MV-4-11 (cell line): ENCODE measurements around the gene SH2B2.

Experiments used
- DNase-seq: peaks from one replicate; lab custom pipeline; 2025; lab: John Stamatoyannopoulos, UW

SH2B2 gene

DNA sequence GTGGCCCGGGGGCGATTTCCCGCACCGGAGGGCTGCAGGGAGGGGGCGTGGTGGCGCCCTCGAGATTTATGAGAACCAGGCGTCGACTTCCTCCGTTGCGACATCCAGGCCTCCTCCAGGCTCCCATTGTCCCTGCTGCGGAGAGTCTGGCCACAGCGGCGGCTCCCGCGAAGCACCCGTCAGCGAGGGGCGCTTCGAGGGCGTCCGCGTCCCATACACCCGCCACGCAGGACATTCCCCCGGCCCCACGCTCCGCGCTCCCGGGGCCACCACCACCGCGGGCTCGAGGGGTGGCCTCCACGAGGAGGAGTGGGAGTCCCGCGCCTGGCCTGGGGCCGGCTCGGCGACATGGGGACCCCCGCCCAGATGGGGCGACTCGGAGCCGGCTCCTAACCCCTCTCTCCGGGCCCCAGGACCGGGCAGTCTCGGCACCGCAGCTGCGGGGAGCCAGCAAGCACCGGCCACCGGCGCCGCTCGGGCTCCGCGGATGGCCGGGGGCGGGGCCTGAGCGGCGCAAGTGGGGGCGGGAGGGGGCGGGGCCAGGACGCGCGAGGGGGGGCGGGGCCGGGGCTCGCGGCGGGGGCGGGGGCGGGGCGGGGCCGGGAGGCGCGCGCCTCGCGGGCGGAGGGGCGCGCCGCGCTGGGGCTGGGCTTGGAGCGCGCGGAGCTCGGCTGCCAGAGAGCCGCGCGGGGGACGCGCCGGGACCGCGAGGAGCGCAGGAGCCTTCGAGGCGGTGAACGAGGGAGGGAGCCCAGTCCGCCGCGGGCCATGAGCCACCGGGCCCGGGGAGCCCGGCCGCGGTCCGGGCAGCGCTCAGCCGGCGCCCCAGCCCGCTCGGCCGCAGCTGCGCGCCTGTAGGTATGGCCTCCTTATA, at the start of gene SH2B2:
Gene SH2B2, plus strand, starts transcription at position 632 of the 874 bp plus-strand sequence. CDS start 13,683 bp downstream, outside the sequence.
- peak; percentile 78 for DNase-seq

- no peak for DNase-seq
These were observed 47.4 kb upstream of the SH2B2 start for GRCh38 chr7:102239206-102239820.

- no peak for DNase-seq
These were observed 45.2 kb upstream of the SH2B2 start for GRCh38 chr7:102241431-102241830.

- DNase-seq: no peak
These were observed 42.1 kb upstream of the SH2B2 start for GRCh38 chr7:102244601-102245000.

GRCh38 chr7:102248081-102248455, 38.6 kb upstream of the SH2B2 start:
- DNase-seq: no peak

DNA sequence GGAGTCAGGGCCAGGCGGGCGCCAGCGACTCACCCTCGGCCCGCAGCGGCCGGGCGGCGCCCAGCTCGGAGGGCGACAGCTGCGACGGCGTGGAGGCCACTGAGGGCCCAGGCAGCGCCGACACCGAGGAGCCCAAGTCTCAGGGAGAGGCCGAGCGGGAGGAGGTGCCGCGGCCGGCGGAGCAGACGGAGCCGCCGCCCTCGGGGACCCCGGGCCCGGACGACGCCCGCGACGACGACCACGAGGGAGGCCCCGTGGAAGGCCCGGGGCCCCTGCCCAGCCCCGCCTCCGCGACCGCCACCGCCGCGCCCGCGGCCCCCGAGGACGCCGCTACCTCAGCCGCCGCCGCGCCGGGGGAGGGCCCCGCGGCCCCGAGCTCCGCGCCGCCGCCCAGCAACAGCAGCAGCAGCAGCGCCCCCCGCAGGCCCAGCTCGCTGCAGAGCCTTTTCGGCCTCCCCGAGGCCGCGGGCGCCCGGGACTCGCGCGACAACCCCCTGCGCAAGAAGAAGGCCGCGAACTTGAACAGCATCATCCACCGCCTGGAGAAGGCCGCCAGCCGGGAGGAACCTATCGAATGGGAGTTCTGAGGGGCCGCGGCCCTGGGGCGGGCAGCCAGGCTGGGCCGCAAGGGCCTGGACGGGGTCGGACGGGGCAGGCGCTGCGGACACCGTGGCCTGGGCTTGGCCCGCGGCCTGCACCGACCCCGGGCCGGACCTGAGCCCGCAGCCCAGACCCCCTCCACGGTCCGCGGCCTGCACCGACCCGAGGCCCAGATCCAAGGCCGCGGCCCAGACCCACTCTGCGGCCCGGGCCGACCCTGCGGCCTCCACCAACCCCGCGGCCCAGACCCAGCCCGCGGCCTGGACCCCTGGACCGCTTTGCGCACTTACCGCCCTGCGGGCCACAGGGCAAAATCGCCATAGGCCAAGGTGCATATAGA, 37.9 kb upstream of the SH2B2 start:
- no peak for DNase-seq

DNA sequence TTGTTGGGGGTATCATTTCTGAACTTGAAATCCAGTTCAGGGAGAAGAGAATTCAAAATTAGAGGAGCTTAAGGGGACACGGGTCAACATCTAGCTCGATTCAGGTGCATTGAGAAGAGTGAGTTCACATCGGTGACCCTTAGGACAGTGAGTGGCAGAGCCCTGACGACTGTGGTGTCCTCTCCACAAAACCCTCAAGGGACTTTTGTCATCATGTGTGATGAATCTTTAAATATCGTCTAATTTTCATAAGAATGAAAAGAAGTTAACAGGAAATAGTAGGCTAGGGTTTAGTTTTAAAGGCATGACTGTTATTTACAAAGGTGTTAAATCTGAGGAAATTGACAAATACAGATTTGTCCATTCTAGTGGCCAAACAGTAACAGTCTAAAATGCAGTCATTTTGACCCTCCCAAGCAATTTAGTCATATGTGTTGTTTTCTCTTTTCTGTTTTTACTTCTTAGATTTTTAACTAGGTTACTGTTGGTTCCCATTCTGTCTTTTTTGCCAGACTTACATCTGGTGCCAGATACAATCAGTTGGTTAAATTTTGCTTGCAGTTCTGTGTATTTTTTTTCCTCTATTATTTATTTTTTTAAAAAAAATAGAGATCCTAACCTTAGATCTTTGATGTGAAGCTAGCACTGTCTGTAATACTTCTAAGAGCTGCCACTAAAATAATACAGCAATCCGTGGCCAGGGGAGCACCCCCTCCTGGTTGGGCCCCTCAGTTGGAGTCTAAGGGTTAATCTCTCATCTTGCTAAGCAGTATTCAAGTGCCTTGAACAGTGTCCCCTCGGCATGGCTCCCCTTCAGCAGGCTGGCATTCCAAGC, 34.9 kb upstream of the SH2B2 start:
- DNase-seq: no peak

- peak; percentile 11 for DNase-seq
These were observed 34.2 kb upstream of the SH2B2 start for GRCh38 chr7:102252366-102252982.

DNA sequence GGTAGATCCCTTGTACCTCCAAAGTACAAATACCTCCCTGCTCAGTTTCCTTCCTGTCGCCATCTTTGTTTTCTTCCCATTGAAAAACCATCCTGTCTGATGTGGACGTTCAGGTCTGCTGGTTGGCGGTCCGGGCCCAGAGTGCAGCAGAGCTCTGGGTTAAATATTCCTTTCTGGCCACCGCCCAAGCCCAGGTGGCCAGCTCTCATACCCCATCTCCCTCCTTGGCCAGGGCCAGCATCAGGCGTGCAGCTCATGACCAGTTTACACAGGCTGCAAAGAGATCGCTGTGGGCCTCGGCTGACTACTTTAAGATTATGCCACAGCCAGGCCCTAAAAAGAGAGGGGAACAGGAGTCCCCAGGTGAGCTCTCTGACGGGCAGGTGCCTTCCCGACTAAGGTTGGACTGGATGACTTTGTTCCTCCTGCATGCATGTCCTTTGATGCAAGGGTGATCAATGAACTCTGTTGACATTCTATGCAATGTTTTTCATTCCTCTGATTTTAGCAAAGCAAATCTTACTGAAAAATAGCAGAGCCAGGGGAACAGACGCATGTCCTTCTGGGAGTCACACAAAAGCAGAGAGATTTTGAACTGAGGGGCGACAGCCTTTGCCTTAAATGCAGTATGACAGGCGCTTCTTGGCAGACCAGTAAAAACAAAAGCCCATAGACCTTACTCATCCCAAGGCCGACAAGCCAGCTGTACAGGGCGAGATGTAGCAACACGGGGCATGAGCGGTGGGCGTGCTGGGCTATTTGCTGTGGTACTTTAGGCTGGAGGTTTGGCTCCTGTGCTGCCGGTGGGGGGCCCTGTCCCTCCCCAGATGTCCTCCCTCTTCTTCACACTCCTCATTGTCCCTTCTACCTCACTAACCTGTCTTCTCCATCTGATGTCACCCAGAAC, 33.3 kb upstream of the SH2B2 start:
- no peak for DNase-seq

- no peak for DNase-seq
These were observed 32.7 kb upstream of the SH2B2 start for GRCh38 chr7:102253973-102254370.

- DNase-seq: no peak
These were observed 32.1 kb upstream of the SH2B2 start for GRCh38 chr7:102254521-102254920.

GRCh38 chr7:102255501-102255900, 31.2 kb upstream of the SH2B2 start:
- DNase-seq: no peak

DNA sequence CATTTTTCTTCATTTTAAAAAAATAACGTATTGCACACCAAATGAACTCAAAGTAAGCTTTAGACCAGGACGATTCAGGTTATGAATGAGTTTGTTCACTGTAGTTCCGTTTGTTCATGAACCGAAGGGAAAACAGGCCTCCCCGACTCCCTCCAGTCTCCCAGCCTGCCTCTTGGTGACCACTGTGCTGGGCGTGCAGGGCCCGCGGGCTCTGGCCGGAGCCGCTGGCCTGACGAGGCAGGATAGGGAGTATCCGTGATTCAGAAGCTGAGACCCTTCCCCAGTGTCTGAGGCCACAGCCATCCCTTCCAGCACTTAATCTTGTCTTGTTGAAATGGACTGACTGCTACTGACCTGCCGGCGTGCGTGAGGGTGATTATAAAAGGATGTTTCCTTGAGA, 30.8 kb upstream of the SH2B2 start:
- no peak for DNase-seq

DNA sequence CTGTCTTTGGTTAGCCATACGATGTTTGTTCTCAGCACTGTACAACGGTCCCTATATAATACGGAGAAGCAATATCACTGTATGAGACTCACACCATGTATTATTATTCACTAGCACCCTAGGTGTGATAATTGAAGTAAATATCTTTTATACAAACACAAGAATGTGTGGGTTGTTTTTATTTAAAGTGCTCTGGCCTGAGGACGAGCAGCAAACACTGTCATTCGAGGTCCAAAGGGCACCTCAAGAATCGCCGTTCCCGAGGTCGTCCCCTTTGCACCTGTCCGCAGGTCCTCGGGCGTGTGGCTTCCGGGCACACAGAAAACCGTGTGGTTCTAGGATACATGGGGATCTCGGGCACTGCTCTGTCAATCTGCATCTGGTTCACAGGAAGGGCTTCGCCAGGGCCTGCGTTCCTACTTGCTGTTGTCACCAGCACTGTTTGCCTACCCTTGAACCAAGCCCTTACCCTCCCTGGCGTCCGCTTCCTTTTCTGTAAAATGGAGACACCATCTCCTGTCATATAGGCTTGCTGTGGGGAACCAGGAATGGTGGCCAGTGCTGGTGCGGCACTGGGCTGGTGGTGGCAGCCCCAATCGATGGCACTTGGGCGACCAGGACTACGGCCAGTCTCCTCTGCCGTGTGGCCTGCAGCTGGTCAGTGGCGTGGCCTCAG, 28.5 kb upstream of the SH2B2 start:
- DNase-seq: no peak

DNA sequence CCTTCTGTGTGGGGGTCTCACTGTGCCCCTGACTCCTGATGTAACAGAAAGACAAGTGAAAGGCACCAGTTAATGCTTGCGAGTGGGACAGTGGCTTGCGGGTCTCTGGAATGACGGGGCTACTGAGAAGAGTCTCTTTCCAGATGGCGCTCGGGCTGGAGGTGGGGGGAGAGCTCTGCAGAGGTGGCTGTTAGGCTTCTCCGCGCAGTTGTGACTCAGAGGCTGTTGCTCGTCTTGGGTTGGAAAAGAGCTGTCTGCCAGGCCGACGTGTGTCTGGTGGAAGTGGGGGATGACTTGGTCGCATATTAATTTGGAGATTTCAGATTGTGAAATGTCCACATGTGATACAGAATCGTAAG, 27.9 kb upstream of the SH2B2 start:
- peak; percentile 5 for DNase-seq

DNA sequence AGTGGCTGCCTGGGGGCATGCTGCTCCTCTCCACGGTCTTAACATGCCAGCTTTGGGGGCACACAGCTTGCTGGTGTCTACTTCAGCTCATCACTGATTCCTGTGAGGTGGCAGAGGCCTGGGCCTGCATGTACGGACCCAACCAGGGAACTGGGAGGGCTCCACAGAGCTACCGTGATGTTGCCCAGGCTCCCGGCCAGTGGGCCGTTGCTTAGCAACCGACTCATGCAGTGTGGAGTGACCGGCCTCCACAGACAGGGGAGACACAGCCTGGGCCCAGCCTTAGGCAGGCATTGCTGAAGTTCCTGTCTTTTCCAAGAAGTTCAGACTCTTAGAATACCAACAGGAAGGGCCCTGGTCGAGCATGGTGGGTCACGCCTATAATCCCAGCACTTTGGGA, 25.8 kb upstream of the SH2B2 start:
- DNase-seq: no peak

GRCh38 chr7:102261451-102261850, 25.2 kb upstream of the SH2B2 start:
- DNase-seq: no peak

GRCh38 chr7:102262546-102262945, 24.1 kb upstream of the SH2B2 start:
- DNase-seq: no peak

DNA sequence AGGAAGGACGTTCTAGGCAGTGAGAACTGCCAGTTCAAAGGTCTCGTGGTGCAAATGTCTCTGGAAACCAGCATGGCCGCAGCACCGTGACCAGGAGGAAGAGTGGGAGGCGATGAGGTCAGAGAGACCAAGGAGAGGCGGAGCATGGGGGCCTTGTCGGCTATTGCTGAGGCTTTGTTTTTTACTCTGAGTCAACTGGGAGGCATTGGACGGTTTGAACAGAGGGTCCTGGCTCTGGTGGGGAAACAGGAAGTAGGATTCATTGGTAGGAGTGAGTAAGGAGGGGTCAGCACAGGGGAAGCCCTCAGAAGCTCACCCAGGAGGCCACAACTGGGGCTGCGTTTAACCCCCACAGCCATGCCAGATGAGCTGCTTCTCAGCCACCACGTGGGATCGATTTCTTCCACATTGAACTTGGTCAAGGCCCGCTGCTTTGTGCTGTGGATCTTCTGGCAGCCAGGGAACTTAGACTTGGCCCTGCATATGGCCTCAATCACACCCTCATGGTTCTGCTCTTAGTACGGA, 22.2 kb upstream of the SH2B2 start:
- peak; percentile 76 for DNase-seq
